Lung (tissue), 12 donors: ENCODE data around the gene SESTD1. TPM values are rescaled to one million over a fixed set of nuclear protein-coding genes. Genes with fewer than 3 reads are reported as not detected.
A peak's percentile ranks its signal among the peaks of the same experiment; 100 is the strongest.

Experiments used
- ATAC-seq: fragments of 200-7000 bp; cut with Tn5 transposase; one replicate; pipeline ENCODE4 v1.9.1; 2020; ENCODE audit warnings: moderate number of reproducible peaks; ENCODE audit not compliant: insufficient read depth, low FRiP score
- DNase-seq, 3 donors: peaks; one replicate each; pipeline ENCODE4 v3.0.0-alpha.2; 2013 to 2017
- H3K27ac ChIP-seq, 2 donors: one replicate each; pipeline ENCODE4 v1.5.1; 2013; ENCODE audit warnings: mild to moderate bottlenecking in 2 of 2, moderate library complexity in 2 of 2, control low read depth in 1 of 2, inconsistent platforms in 1 of 2, low read depth in 1 of 2, low read length in 1 of 2
- H3K27me3 ChIP-seq, 3 donors: one replicate each; pipeline ENCODE4 v1.5.1; 2013; ENCODE audit warnings: low read length in 2 of 3; ENCODE audit not compliant: control insufficient read depth in 3 of 3, insufficient read depth in 3 of 3
- H3K36me3 ChIP-seq, 4 donors: one replicate each; pipeline ENCODE4 v1.5.1; 2013; ENCODE audit warnings: low read length in 4 of 4, mild to moderate bottlenecking in 1 of 4, moderate library complexity in 1 of 4; ENCODE audit not compliant: control insufficient read depth in 4 of 4, insufficient read depth in 4 of 4
- H3K4me1 ChIP-seq, 5 donors: one replicate each; pipeline ENCODE4 v1.5.1; 2013; ENCODE audit warnings: low read length in 5 of 5, mild to moderate bottlenecking in 2 of 5, moderate library complexity in 1 of 5; ENCODE audit not compliant: control insufficient read depth in 5 of 5, insufficient read depth in 5 of 5
- H3K4me3 ChIP-seq: one replicate; pipeline ENCODE4 v1.5.1; 2013; ENCODE audit warnings: mild to moderate bottlenecking, control low read depth, moderate library complexity
- H3K9ac ChIP-seq, 2 donors: one replicate each; pipeline ENCODE4 v1.5.1; 2013; ENCODE audit warnings: low read length in 2 of 2, control low read depth in 1 of 2; ENCODE audit not compliant: insufficient read depth in 1 of 2
- H3K9me3 ChIP-seq, 4 donors: one replicate each; pipeline ENCODE4 v1.5.1; 2013; ENCODE audit warnings: low read length in 3 of 4, mild to moderate bottlenecking in 1 of 4, moderate library complexity in 1 of 4; ENCODE audit not compliant: control insufficient read depth in 4 of 4, insufficient read depth in 3 of 4
- CTCF ChIP-seq: IDR thresholded peaks from 2 replicates; pipeline ENCODE4 v1.5.1; 2012; ENCODE audit warnings: mild to moderate bottlenecking; ENCODE audit errors: control extremely low read depth, extremely low read depth
- WGBS, 2 donors: extraction: QIAGEN DNeasy Blood & Tissue Kit; methylation state at CpG; one replicate each; pipeline ENCODE4 v1.1.7; 2013; 5-methylcytosine and 5-hydroxymethylcytosine counted together
- polyA plus RNA-seq, 2 donors: library from polyadenylated mRNA; stranded (reverse); fragments of 200-250 nt; gene quantifications; one replicate each; pipeline ENCODE4 v1.2.1, GENCODE V29; 2013
- total RNA-seq, 2 donors: library from RNA; depleted of rRNA in 1 of 2; stranded (reverse); fragments of >200 nt in 1 of 2; gene quantifications; one replicate each; pipeline ENCODE4 v1.2.1, GENCODE V29; 2014 to 2021
- donor health status: control.
- donor health status: control.
- donor health status: Bipolar disorder and iron deficiency.
- donor health status: healthy.
- donor health status: DM: yes; HTN: yes; CAD: no.

The SESTD1 gene
- total and polyA plus RNA-seq, 4 donors, result 11.2 to 96.4 (median 49.3) TPM

- Histone ChIP-seq H3K27me3 (no peaks in the 10 kb centered on the region), H3K4me3 (no peak overlapping the region), H3K9me3 (no peaks in the 10 kb centered on the region), H3K27ac (peak overlapping the region; percentile 21 to 59), H3K36me3 (no peaks in the 10 kb centered on the region), H3K9ac (no peak overlapping the region), H3K4me1 (peaks cover 0 to 27% (median 2%) of the 10 kb centered on the region in 5 donors)
- DNase-seq, result no peak
- 78 to 86% methylated on average over 4 of the region's 4 CpGs for WGBS, 2 donors
- no peak for ATAC-seq
- TF ChIP-seq CTCF, result no peak
Observed at GRCh38 chr2:179240481-179241451, 23.9 kb downstream of the SESTD1 start.

DNA sequence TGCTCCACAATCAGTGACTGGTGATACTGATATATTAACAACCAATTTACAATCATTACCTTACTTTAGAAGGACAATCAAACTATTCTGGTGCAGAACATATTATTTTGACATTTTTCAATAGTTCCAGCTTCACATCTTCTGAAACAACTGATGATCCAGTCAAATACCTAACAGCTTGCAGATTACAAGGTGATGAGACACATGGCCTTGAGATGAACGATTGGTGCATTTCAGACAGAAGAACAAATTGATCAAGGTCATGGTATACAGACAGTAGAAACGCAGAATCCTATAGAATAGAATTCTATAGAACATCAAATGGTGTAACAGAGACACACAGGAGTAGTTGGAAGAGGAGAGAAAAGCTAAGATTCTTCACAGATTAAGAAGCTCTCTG is 24.8 kb downstream of the SESTD1 start:
- H3K9ac ChIP-seq, result no peak overlapping the region
- H3K4me3 ChIP-seq, result no peak overlapping the region
- no peak for TF ChIP-seq CTCF
- peaks cover 0 to 29% (median 2%) of the 10 kb centered on the region in 5 donors for H3K4me1 ChIP-seq
- WGBS, 2 donors, result 87% methylated on average over 2 of the region's 2 CpGs
- H3K27ac ChIP-seq, result no peak overlapping the region
- no peaks in the 10 kb centered on the region for H3K27me3 ChIP-seq
- no peaks in the 10 kb centered on the region for H3K9me3 ChIP-seq
- ATAC-seq (no peak), DNase-seq (no peak)
- H3K36me3 ChIP-seq, result no peaks in the 10 kb centered on the region

- no peak overlapping the region for H3K27ac ChIP-seq
- H3K4me3 ChIP-seq, result no peak overlapping the region
- H3K9ac ChIP-seq, result no peak overlapping the region
- DNase-seq (no peak), ATAC-seq (no peak)
- no peaks in the 10 kb centered on the region for H3K27me3 ChIP-seq
- no peaks in the 10 kb centered on the region for H3K36me3 ChIP-seq
- H3K4me1 ChIP-seq, result peaks cover 0 to 29% (median 2%) of the 10 kb centered on the region in 5 donors
- no peak for TF ChIP-seq CTCF
- no peaks in the 10 kb centered on the region for H3K9me3 ChIP-seq
Observed at GRCh38 chr2:179239195-179239594, 25.4 kb downstream of the SESTD1 start.
